Keratinocyte (primary cell): ENCODE measurements around the gene GJB6. TPM values are rescaled to one million over a fixed set of nuclear protein-coding genes. Genes with fewer than 3 reads are reported as not detected.

Experiments
- DNase-seq: peaks from one replicate; pipeline ENCODE4 v3.0.0-alpha.2; 2011; ENCODE audit warnings: low read depth, missing footprints, low spot score
- FAIRE-seq: peaks from 2 replicates; lab custom pipeline; 2011; peaks lifted over from hg19 to GRCh38; lab: Jason Lieb, UNC
- H2AFZ ChIP-seq: 2 replicates; pipeline ENCODE4 v1.6.0; 2012; ENCODE audit warnings: low read length, control low read depth, inconsistent platforms; ENCODE audit not compliant: control insufficient read depth
- H3K27ac ChIP-seq: 2 replicates; pipeline ENCODE4 v1.5.1; 2011; ENCODE audit warnings: low read length; ENCODE audit not compliant: control insufficient read depth, insufficient read depth
- H3K27me3 ChIP-seq: 3 replicates; pipeline ENCODE4 v1.6.0; 2011; ENCODE audit warnings: low read length; ENCODE audit not compliant: control insufficient read depth, insufficient read depth; ENCODE audit errors: extremely low read depth
- H3K36me3 ChIP-seq, 2 experiments: 2 replicates in 1 of 2; 3 replicates in 1 of 2; pipeline ENCODE4 v1.5.1; 2011; ENCODE audit warnings: low read length in 2 of 2, mild to moderate bottlenecking in 1 of 2; ENCODE audit not compliant: control insufficient read depth in 2 of 2, insufficient read depth in 2 of 2; ENCODE audit errors: extremely low read depth in 1 of 2
- H3K4me1 ChIP-seq: 3 replicates; pipeline ENCODE4 v1.5.1; 2011; ENCODE audit warnings: low read length; ENCODE audit not compliant: control insufficient read depth, insufficient read depth; ENCODE audit errors: extremely low read depth
- H3K4me2 ChIP-seq: 3 replicates; pipeline ENCODE4 v1.6.0; 2011; ENCODE audit warnings: low read depth, low read length; ENCODE audit not compliant: control insufficient read depth, insufficient read depth; ENCODE audit errors: extremely low read depth
- H3K4me3 ChIP-seq, 3 experiments: fragments of 200-600 bp in 1 of 3; sonication (generic) in 1 of 3; 2 replicates in 2 of 3; 3 replicates in 1 of 3; pipeline ENCODE4 v1.5.1; 2011 to 2016; ENCODE audit warnings: low read length in 3 of 3, mild to moderate bottlenecking in 3 of 3, control low read depth in 2 of 3, inconsistent platforms in 1 of 3, low read depth in 1 of 3, mixed read lengths in 1 of 3, mixed run types in 1 of 3, moderate library complexity in 1 of 3; ENCODE audit not compliant: control insufficient read depth in 2 of 3, insufficient read depth in 2 of 3; ENCODE audit errors: extremely low read depth in 1 of 3
- H3K79me2 ChIP-seq: 2 replicates; pipeline ENCODE4 v1.6.0; 2012; ENCODE audit warnings: low read length; ENCODE audit not compliant: control insufficient read depth, insufficient read depth
- H3K9ac ChIP-seq: 3 replicates; pipeline ENCODE4 v1.6.0; 2011; ENCODE audit warnings: low read length; ENCODE audit not compliant: control insufficient read depth, insufficient read depth; ENCODE audit errors: extremely low read depth
- H3K9me1 ChIP-seq: 3 replicates; pipeline ENCODE4 v1.6.0; 2011; ENCODE audit warnings: low read length; ENCODE audit not compliant: control insufficient read depth, insufficient read depth; ENCODE audit errors: extremely low read depth
- H3K9me3 ChIP-seq: 2 replicates; pipeline ENCODE4 v1.5.1; 2012; ENCODE audit warnings: low read depth, low read length; ENCODE audit not compliant: control insufficient read depth
- H4K20me1 ChIP-seq: 3 replicates; pipeline ENCODE4 v1.6.0; 2011; ENCODE audit warnings: low read length; ENCODE audit not compliant: control insufficient read depth, insufficient read depth; ENCODE audit errors: extremely low read depth
- CTCF ChIP-seq, 3 experiments: IDR thresholded peaks in 1 of 3; conservative IDR thresholded peaks in 1 of 3; optimal IDR thresholded peaks in 1 of 3; 2 replicates in 2 of 3; 3 replicates in 1 of 3; pipeline versions ENCODE3 to v1.5.1; 2011; ENCODE audit warnings: low read length in 3 of 3, mild to moderate bottlenecking in 3 of 3, moderate library complexity in 2 of 3, control low read depth in 1 of 3, inconsistent platforms in 1 of 3; ENCODE audit not compliant: insufficient read depth in 2 of 3; ENCODE audit errors: extremely low read depth in 1 of 3
- EZH2 ChIP-seq: IDR thresholded peaks from one replicate; pipeline ENCODE4 v1.6.1; 2012; ENCODE audit warnings: inconsistent platforms, mild to moderate bottlenecking, low read length, moderate library complexity
- dilution Hi-C: fragments of 300-500 bp; cut with MboI; formaldehyde crosslinking; loops from one replicate; pipeline ENCODE4 v1.7.0; 2020; ENCODE audit warnings: low sequenced_read_pairs; ENCODE audit not compliant: extremely low pct_ligation_motif_present
- polyA plus RNA-seq, 5 experiments: library from polyadenylated mRNA; depleted of rRNA in 3 of 5; stranded (reverse) in 3 of 5; stranded (forward) in 1 of 5; unstranded in 1 of 5; fragments of >200 nt; gene quantifications; 1 replicate in 1 of 5; 2 replicates in 3 of 5; 3 replicates in 1 of 5; pipeline versions ENCODE4 v1.2.1 to v1.2.3, GENCODE V29; 2011 to 2012; ENCODE audit warnings: missing spikeins in 2 of 5, low read depth in 1 of 5, low replicate concordance in 1 of 5

GJB6 gene
- polyA plus RNA-seq, 1 donor (not counting 4 experiments of a cell fraction or from before 2014, with no cell fraction given), result 11.2 TPM

DNA sequence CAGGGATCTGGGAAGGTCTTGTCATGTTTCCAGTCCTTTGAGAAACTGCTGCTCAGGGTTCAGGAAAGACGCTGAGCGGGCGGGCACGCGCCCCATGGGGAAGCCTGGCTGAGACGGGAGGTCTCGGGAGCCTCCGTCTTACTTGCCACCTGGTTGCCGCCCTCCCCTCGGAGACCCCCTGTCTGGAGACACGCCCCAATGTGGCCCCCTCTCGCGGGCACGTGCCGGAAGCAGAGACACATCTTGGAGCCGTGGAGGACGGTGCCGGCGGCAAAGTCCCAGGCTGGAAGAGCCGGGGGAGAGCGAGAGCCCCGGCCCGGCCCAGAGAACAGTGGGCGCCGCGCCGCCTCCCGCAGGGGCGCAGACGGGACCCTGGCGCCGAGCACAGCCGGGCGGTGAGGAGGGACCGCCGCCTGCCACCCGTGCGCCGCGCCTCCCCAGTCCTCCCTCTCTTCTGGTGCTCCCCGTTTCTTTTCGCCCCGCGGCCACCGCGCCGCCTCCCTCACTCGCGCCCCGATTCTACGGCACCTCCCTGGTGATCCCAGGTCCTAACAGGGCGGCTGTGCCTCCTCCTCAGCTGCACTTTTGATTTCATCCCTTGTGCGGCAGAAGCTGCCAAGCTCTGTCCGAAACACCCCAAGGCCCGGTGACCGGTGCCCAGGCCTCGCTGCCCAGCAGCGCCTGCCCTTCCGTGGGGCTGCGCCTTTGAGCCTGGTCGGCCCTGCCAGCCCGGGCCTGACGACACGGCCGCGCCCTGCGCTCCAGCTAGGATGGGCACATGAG lies 54.9 kb downstream of the GJB6 start:
- Histone ChIP-seq H3K4me1 (peaks cover 20% of the 10 kb centered on the region), H3K9ac (no peak overlapping the region), H3K27me3 (peaks cover 3% of the 10 kb centered on the region), H4K20me1 (no peaks in the 10 kb centered on the region), H3K27ac (no peak overlapping the region), H3K79me2 (no peaks in the 10 kb centered on the region), H3K4me3 (peak overlapping the region in 1 of 3 experiments; percentile 22), H2AFZ (no peak overlapping the region), H3K4me2 (peak overlapping the region; percentile 30), H3K9me1 (no peaks in the 10 kb centered on the region), H3K36me3 (no peaks in the 10 kb centered on the region), H3K9me3 (no peaks in the 10 kb centered on the region)
- dilution Hi-C loops, result loop anchor here (25.0 kb wide), 2 partner anchors 210 to 310 kb away; no protein-coding TSS in a partner anchor
- DNase-seq (no peak), FAIRE-seq (no peak)
- TF ChIP-seq CTCF (optimal IDR thresholded peaks at IDR 0.05 in 1 of 3, IDR thresholded peaks at IDR 0.05 in 1 of 3, conservative IDR thresholded peaks at IDR 0.05 in 1 of 3; ENCODE audit: extremely low read depth in 1 of 3, insufficient read depth in 2 of 3, low read length in 3 of 3) (no peak), EZH2 (no peak)

DNA sequence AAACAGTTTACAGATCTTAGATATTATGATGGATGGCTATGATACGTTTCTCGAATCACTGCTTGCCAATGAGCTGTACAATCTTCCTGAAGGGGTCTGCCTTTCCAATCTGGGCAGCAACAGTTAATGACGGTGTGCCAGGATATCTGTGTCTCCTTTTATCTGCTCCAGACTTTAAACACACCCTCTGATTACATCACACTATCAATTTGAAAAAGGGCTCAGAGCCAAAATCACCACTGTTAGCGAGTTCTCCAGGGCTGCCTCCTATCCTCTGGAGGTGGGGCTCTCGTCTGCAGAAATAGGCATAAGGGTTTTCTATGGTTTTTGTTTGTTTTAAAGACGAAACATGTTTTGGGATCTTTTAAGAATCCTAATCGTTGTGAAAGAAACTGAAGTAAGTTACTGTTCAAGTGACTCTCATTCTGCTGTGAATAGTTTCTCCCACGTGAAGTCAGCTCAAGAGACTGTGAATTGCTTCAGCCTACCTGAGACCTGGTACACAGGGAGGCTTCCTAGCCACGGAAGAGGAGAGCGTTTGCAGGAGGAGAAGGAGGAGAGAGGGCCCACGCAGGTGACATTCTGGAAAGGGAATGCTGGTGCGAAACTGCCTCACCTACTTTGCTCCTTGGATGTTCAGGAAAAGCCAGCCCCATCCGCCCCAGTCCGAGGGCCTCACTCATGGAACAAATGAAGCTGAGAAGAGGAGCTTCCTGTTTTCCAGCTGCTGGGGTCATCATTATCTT lies 56.0 kb downstream of the GJB6 start:
- Histone ChIP-seq H3K27ac (no peak overlapping the region), H3K9me1 (no peaks in the 10 kb centered on the region), H4K20me1 (no peaks in the 10 kb centered on the region), H2AFZ (no peak overlapping the region), H3K27me3 (peaks cover 3% of the 10 kb centered on the region), H3K9ac (no peak overlapping the region), H3K36me3 (no peaks in the 10 kb centered on the region), H3K4me3 (no peak overlapping the region), H3K4me1 (peaks cover 20% of the 10 kb centered on the region), H3K9me3 (no peaks in the 10 kb centered on the region), H3K79me2 (no peaks in the 10 kb centered on the region), H3K4me2 (no peak overlapping the region)
- dilution Hi-C loops, result loop anchor here (25.0 kb wide), 2 partner anchors 211 to 311 kb away; no protein-coding TSS in a partner anchor
- no peak for DNase-seq
- FAIRE-seq, result peak; percentile 67
- no peak for TF ChIP-seq EZH2
- no peak for TF ChIP-seq CTCF (optimal IDR thresholded peaks at IDR 0.05 in 1 of 3, IDR thresholded peaks at IDR 0.05 in 1 of 3, conservative IDR thresholded peaks at IDR 0.05 in 1 of 3; ENCODE audit: extremely low read depth in 1 of 3, insufficient read depth in 2 of 3, low read length in 3 of 3)
